Measurements from ENCODE around the gene HSPA1L.
"Not testable (repeated sequence)": the region's sequence is repeated elsewhere in the genome, so short reads cannot be mapped to it uniquely, and the experiment has no call there.

Gene HSPA1L

GRCh38 chr6:31817133-31817928 lies 2.2 kb upstream of the HSPA1L start:
- in situ Hi-C loops (cut with HindIII; ENCODE audit: low sequenced_read_pairs) = not testable (repeated sequence)

- in situ Hi-C loops (cut with HindIII; ENCODE audit: low sequenced_read_pairs) = no loop called here
Measured at GRCh38 chr6:31814677-31815024, 432 bp downstream of the HSPA1L start.

GRCh38 chr6:31813465-31813849 lies 1.6 kb downstream of the HSPA1L start:
- in situ Hi-C loops (cut with HindIII; ENCODE audit: low sequenced_read_pairs) = no loop called here

DNA sequence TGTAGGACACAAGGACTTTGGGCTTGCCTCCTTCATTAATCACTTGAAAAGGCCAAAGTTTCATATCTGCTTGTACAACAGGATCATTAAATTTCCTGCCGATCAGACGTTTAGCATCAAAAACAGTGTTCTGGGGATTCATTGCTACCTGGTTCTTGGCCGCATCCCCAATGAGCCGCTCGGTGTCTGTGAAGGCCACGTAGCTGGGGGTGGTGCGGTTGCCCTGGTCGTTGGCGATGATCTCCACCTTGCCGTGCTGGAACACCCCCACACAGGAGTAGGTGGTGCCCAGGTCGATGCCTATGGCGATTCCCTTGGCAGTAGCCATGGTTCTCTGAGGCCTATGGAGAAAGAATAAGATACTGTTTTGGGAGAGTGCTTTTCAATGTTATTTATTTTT lies 3.4 kb downstream of the HSPA1L start:
- in situ Hi-C loops (cut with HindIII; ENCODE audit: low sequenced_read_pairs) = no loop called here

GRCh38 chr6:31808599-31808998 lies 6.5 kb downstream of the HSPA1L start:
- in situ Hi-C loops (cut with HindIII; ENCODE audit: low sequenced_read_pairs) = loop anchor here (5.0 kb wide), 1 partner anchor 36 kb away; no protein-coding TSS in a partner anchor

GRCh38 chr6:31806470-31807272 lies 8.4 kb downstream of the HSPA1L start, which contains the start of gene LSM2:
TSS of gene LSM2 (minus strand) at chr6:31806966. CDS start at chr6:31806757, 209 bp downstream.
- in situ Hi-C loops (cut with HindIII; ENCODE audit: low sequenced_read_pairs) = loop anchor here (5.0 kb wide), 1 partner anchor 34 kb away; no protein-coding TSS in a partner anchor

DNA sequence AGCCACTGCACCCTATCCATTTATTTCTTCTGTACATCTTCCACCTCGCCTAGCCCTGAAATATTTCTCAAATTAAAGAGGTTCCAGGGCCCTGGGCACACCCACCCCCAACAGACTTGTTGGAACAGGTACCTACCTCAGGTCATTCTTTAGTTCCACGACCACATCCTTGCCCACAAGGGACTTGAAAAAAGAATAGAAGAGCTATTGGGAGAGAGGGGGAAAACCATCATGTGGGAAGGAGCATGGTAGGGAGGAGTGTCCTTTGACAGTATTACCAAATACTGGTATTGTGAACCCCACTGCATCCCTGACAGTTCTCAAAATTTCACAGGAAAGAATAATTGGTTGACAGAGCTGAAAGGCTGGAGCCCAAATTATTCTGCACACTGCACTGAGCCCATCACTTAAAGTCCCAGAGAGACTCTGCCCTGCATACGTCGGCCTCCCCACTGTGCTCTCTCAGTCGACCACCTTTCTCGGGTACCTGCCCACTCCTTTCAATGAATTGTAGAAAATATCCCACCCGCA lies 9.1 kb downstream of the HSPA1L start:
- in situ Hi-C loops (cut with HindIII; ENCODE audit: low sequenced_read_pairs) = loop anchor here (5.0 kb wide), 1 partner anchor 34 kb away; no protein-coding TSS in a partner anchor

DNA sequence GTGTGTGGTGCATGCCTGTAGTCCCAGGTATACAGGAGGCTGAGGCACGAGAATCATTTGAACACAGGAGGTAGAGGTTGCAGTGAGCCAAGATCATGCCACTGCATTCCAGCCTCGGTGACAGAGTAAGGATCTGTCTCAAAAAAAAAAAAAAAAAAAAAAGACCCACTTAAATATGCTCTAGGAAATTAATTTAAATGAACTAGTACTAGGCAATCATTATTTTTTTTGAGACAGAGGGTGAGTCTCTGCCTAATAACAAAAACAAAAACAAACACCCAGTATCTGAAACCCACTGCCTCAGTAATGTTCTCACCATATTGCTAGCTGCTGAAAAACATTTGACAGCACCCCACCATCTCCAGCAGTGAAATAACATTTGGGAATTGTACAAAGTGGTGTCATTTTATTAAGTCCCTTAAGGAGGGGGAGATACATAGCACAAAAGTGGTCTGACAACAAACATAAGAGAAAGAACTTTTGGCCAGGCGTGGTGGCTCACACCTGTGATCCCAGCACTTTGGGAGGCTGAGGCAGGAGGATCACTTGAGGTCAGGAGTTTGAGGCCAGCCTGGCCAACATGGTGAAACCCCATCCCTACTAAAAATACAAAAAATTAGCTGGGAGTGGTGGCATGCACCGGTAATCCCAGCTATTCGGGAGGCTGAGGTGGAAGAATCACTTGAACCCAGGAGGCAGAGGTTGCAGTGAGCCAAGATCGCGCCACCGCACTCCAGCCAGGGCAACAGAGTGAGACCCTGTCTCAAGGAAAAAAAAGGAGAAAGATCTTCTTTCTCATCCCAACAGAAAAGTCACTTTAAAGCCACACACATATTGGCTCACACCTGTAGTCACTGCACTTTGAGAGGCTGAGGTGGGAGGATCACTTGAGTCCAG lies 13.8 kb downstream of the HSPA1L start:
- in situ Hi-C loops (cut with HindIII; ENCODE audit: low sequenced_read_pairs) = not testable (repeated sequence)

DNA sequence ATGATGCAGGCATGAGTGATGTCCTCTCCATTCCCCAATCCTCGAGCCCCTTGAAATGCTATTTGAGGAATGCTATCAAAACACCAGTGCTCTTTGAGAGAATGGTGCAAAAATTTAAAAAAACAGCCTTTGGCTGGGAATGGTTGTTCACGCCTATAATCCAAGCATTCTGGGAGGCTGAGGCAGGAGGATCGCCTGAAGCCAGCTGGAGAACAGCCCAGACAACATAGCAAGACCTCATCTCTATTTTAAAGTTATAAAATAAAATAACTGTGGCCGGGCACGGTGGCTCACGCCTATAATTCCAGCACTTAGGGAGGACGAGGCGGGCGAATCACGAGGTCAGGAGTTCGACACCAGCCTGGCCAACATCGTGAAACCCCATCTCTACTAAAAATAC lies 15.3 kb downstream of the HSPA1L start:
- in situ Hi-C loops (cut with HindIII; ENCODE audit: low sequenced_read_pairs) = no loop called here

DNA sequence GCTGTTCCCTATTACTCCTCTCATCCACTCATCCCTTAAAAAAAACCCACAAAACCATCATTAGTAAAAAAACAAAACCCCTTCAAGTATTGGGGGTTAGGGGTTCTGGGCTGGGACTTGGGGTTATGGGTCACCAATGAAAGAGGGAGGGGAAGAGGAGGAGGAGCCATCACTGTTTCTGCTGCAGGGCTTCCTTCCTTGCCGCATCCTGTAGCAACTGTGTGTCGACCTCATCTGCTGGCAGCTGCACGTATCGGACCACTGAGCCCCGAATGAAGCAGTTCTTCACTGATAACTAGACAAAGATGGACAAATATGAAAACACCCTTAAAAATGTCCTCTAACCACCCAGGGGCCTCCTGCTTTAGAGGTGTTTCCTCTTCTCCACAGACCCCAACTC lies 17.5 kb downstream of the HSPA1L start:
- in situ Hi-C loops (cut with HindIII; ENCODE audit: low sequenced_read_pairs) = no loop called here

- in situ Hi-C loops (cut with HindIII; ENCODE audit: low sequenced_read_pairs) = no loop called here
Measured at GRCh38 chr6:31796993-31797385, 18.1 kb downstream of the HSPA1L start.

DNA sequence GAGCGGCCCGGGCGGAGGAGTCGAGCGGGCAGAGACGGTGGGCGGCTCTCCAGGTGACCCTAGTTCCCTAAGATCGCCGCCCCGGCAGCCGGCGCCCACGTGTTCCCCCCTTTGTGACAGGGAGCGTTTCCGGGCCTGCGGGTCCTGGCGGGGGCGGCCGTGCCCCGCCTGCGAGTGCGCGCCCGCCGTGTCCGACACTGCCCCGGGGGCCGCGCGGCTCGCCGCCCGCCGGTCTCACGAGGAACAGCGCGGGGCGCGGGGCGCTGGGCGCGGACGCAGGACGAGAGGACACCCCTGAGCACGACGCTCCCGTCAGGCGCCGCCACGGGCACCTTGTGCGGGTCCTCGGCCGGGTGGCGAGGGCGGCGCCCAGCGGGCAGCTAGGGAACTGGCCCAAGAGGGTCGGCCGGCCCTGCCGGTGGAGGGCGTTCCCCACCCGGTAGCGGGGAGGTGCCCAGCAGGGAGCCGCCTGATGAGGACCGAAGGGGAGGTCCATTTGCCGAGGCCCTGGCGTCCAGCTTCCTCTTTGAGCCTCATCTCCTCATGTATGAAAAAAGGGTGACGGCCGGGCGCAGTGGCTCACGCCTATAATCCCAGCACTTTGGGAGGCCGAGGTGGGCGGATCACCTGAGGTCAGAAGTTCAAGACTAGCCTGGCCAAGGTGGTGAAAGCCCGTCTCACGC lies 19.3 kb downstream of the HSPA1L start, which contains the start of gene VARS1:
TSS of gene VARS1 (minus strand) at position 137 of the 683 bp plus-strand sequence. CDS start 535 bp downstream, outside the sequence.
- in situ Hi-C loops (cut with HindIII; ENCODE audit: low sequenced_read_pairs) = no loop called here

GRCh38 chr6:31794866-31795615 lies 20.0 kb downstream of the HSPA1L start:
- in situ Hi-C loops (cut with HindIII; ENCODE audit: low sequenced_read_pairs) = no loop called here

DNA sequence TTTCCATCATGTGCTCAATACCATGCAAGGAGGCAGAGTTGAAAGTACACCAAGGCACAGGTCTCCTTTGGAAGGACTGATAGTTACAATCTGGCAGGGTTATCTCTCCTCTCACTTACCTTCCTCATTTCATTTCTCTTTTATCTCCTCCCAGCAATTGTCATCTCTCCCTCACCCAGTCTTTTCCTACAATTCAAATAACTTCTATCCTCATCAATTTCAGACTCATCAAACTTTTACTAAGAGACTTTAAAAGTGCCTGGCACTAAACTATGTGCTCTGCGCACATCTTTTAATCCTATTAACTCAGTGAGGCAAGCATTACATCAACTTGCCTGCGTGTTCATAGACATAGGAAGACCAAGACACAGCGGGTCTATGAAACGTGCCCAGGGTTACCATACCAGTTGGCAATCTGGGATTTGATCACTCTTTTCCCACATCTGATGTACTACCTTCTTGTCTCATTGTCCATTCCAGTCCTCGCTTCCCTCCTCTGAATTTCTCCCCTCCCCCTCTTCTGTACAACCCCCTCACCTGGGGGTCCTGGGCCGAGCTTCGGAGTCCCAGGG lies 20.7 kb downstream of the HSPA1L start:
- in situ Hi-C loops (cut with HindIII; ENCODE audit: low sequenced_read_pairs) = no loop called here

GRCh38 chr6:31793927-31794245 lies 21.2 kb downstream of the HSPA1L start:
- in situ Hi-C loops (cut with HindIII; ENCODE audit: low sequenced_read_pairs) = not testable (repeated sequence)

- in situ Hi-C loops (cut with HindIII; ENCODE audit: low sequenced_read_pairs) = no loop called here
Measured at GRCh38 chr6:31792761-31793171, 22.3 kb downstream of the HSPA1L start.

- in situ Hi-C loops (cut with HindIII; ENCODE audit: low sequenced_read_pairs) = no loop called here
Measured at GRCh38 chr6:31792090-31792374, 23.1 kb downstream of the HSPA1L start.

- in situ Hi-C loops (cut with HindIII; ENCODE audit: low sequenced_read_pairs) = no loop called here
Measured at GRCh38 chr6:31791324-31792089, 23.6 kb downstream of the HSPA1L start.

GRCh38 chr6:31785475-31785874 lies 29.6 kb downstream of the HSPA1L start:
- in situ Hi-C loops (cut with HindIII; ENCODE audit: low sequenced_read_pairs) = no loop called here
